HG02571 (cell line): ENCODE data around the gene MYO9B.

ENCODE experiments used
- ATAC-seq: cut with Tn5 transposase; IDR thresholded peaks from one replicate; pipeline ENCODE4 v1.9.1; 2021; ENCODE audit warnings: mild to moderate bottlenecking, moderate library complexity; ENCODE audit not compliant: unreplicated experiment

MYO9B gene, protein sequence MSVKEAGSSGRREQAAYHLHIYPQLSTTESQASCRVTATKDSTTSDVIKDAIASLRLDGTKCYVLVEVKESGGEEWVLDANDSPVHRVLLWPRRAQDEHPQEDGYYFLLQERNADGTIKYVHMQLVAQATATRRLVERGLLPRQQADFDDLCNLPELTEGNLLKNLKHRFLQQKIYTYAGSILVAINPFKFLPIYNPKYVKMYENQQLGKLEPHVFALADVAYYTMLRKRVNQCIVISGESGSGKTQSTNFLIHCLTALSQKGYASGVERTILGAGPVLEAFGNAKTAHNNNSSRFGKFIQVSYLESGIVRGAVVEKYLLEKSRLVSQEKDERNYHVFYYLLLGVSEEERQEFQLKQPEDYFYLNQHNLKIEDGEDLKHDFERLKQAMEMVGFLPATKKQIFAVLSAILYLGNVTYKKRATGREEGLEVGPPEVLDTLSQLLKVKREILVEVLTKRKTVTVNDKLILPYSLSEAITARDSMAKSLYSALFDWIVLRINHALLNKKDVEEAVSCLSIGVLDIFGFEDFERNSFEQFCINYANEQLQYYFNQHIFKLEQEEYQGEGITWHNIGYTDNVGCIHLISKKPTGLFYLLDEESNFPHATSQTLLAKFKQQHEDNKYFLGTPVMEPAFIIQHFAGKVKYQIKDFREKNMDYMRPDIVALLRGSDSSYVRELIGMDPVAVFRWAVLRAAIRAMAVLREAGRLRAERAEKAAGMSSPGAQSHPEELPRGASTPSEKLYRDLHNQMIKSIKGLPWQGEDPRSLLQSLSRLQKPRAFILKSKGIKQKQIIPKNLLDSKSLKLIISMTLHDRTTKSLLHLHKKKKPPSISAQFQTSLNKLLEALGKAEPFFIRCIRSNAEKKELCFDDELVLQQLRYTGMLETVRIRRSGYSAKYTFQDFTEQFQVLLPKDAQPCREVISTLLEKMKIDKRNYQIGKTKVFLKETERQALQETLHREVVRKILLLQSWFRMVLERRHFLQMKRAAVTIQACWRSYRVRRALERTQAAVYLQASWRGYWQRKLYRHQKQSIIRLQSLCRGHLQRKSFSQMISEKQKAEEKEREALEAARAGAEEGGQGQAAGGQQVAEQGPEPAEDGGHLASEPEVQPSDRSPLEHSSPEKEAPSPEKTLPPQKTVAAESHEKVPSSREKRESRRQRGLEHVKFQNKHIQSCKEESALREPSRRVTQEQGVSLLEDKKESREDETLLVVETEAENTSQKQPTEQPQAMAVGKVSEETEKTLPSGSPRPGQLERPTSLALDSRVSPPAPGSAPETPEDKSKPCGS (N-terminal part only)

GRCh38 chr19:17075035-17075863 lies at the start of gene MYO9B, which contains the start of gene HAUS8:
Gene MYO9B, plus strand, starts transcription at chr19:17075777. Its CDS starts 25,941 bp downstream, at chr19:17101718.
Gene HAUS8, minus strand, starts transcription at chr19:17075452. Its CDS starts 30 bp downstream, at chr19:17075422.
- peak; percentile 55 for ATAC-seq

GRCh38 chr19:17025991-17026658 lies 49.5 kb upstream of the MYO9B start:
- no peak for ATAC-seq

DNA sequence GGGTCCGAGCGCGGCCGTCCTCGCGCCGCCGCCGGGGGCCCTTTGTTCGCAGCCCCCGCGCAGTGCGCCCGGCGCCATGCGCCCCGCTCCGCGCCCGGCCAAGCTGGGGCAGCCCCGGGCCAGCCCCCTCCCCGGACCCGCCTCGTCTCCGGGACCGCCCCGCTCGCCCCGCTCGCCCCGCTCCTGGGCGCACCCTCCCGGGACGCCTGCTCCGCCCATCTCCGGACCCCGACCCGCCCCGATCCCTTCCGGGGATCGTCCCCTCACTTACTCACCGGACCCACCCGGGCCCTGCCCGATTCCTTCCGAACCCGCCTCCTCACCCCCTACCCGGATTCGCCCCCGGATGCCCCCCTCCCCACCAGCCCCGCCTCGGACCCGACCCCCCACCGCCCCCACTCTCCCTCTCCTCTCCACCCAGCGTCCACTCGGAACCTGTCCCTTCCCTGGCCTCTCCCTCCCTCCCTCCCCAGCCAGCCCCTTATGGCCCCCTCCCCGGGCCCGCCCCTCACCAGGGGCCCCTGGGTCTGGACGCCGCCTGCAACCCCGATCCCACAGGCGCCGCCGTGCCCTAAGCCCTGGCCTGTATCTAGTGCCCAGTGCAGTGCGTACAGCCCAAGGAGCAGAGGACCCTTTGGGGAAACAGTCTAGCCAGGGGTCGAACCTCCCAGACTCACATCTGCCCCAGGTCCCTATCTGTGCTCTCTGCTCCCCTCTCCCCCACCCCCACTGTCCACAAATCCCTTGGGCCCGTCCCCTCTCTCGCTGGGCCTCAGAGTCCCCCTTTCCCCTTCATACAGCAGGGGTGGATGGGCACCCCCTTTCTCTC lies 48.7 kb upstream of the MYO9B start, which contains the start of gene CPAMD8:
Gene CPAMD8, minus strand, starts transcription at position 105 of the 829 bp plus-strand sequence. CDS start 168 bp downstream, outside the sequence.
- ATAC-seq: no peak

- ATAC-seq: no peak
Observed at GRCh38 chr19:17027535-17027975, 48.0 kb upstream of the MYO9B start.

DNA sequence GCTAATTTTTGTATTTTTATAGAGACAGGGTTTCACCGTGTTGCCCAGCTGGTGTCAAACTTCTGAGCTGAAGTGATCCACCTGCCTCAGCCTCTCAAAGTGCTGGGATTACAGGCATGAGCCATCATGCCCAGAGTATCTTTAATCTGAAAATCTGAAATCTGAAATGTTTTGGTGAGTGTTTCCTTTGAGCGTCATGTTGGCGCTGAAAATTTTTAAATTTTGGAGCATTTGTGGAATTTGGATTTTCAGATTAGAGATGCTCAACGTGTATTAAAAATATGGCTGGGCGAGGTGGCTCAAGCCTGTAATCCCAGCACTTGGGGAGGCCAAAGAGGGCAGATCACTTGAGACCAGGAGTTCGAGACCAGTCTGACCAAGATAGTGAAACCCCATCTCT lies 43.8 kb upstream of the MYO9B start:
- ATAC-seq: no peak

DNA sequence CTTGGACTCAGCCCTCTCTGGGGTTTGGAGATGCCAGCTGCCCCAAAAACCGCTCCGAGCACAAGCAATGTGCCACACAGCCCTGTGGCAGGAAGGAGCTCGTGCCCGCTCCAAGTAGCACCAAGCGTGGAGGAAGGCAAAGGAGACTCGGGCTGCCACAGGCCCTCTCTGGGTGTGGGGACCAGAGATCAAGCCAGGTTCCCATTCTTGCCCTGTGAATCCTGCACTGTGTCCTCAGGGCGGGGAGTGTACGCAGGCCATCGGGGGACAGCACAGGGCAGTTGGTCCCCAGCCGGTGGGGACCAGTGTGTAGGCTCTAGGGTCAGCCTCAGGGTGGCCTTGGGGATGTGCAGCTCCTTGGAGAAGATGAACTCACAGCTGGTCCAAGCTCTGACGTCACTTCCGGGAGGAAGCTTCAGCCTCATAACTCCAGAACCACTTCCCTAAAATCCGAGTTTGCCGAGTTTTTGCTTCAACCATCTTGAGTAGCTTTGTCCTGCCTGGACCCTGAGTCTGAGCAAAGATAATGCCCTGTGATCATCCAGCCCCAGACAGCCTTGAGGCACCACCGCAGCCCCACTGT lies 39.6 kb upstream of the MYO9B start:
- no peak for ATAC-seq

DNA sequence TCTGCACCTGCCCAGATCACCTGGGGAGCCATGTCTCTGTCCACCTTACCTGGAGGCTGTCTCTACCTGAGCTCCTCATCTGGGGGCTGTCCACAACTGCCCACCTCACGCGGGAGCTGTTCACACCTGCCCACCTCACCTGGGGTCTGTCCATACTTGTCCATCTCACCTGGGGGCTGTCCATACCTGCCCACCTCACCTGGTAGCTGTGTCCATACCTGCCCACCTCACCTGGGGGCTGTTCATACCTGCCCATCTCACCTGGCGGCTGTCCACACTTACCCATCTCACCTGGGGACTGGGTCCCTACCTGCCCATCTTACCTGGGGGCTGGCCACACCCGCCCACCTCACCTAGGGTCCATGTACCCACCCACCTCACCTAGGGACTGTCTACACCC lies 38.9 kb upstream of the MYO9B start:
- no peak for ATAC-seq

DNA sequence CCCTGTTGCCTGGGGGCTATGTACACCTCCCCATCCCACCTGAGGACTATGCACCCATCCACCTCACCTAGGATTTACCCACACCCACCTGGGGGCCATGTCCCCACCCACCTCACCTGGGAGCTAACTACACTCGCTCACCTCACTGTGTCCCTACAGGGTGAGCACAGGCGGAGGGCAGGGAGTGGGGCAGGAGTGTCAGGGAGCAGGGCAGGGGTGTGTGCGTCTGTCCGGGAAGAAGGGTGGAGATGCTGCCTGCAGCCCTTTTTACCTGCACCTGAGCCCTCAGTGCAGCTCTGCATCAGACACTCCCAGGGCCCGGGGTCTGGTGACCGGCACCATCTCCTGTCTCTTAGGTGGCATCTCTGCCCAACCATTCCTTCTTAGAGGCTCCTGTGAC lies 38.4 kb upstream of the MYO9B start:
- ATAC-seq: no peak

- ATAC-seq: no peak
Observed at GRCh38 chr19:17037966-17038500, 37.5 kb upstream of the MYO9B start.

DNA sequence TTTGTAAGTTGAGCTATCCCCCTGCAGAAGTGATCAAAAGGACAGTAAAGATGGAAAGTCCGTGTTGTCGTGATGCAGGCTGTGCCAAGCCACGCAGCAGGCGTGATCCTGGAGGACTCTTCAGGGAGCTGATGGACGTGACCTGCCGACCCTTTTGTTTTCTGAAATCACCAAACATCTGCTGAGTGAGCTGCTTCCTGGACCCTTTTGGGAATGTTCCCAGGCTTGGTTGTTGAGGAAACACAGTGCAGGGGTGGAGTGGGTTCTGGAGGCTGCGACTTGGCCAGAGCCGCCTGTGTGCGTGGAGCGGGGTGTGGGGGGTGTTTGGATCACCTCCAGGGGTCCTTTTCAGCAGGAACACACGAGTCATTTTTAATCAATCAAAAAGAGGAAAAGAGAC lies 33.6 kb upstream of the MYO9B start:
- no peak for ATAC-seq

DNA sequence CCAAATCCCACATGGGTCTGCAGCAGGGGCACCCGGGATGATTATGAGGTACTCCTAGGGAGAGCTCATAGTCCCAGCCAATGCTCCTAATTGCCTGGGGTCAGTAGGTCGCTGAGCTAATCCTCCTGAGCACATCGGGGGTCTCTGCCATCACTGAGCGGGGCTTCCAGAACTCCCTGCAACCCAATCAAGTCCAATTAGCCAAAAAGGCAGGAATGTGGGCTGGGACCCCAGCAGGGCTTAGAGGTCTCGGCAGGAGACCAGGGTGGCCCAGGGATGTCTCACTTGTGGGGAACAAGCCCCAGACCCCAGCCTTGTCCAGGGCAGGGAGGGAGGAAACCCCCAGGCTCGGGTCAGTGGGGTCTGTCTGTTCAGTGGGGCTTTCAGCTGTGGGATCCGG lies 31.8 kb upstream of the MYO9B start:
- ATAC-seq: no peak

DNA sequence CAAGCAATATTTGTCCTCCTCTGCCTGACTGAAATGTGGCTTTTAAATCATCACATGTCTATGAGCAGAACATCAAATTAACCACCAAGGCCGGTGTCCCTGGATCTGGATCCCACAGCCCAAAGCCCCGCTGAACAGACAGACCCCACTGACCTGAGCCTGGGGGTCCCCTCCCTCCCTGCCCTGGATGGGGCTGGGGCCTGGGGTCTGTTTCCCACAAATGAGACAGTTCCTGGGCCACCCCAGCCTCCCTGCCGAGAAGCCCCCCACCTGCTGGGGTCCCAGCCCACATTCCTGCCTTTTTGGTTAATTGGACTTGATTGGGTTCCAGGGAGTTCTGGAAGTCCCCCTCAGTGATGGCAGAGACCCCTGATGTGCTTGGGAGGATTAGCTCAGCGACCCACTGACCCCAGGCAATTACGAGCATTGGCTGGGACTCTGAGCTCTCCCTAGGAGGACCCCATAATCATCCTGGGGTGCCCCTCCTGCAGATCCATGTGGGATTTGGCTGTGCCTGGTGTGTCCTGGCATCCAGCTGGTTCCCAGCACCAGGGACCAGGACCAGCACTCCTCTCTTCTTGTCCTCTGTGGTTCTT lies 29.6 kb upstream of the MYO9B start:
- no peak for ATAC-seq

GRCh38 chr19:17048885-17049453 lies 26.6 kb upstream of the MYO9B start:
- ATAC-seq: no peak

DNA sequence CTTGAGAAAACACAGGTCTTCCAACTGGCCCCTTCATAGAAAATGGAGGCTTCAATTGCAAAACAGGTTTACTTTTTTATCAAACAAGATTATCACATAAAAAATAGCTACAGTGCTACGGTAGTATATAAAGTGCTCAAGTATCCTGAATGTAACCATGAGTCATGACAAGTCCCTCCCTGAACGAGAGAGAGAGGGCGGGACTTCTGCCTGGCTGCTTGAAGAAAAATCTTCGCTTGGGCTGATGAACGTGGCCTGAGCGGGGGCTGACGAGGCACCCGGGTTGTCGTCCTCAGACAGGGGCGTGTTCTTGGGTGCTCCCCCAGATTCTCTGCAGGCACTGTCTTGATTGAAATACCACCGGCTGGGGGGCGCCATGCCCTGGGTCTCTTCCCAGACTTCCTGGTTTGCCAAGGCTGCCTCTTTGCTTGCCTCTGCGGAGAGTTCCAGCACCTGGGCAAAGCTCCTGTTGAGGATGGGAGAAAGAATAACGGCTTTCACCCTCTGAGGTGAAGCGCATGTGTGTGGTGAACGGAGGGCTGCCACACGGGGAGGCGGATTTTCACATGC lies 25.8 kb upstream of the MYO9B start:
- ATAC-seq: no peak

- ATAC-seq: no peak
Observed at GRCh38 chr19:17052439-17052838, 23.1 kb upstream of the MYO9B start.

GRCh38 chr19:17054746-17055145 lies 20.8 kb upstream of the MYO9B start:
- no peak for ATAC-seq

DNA sequence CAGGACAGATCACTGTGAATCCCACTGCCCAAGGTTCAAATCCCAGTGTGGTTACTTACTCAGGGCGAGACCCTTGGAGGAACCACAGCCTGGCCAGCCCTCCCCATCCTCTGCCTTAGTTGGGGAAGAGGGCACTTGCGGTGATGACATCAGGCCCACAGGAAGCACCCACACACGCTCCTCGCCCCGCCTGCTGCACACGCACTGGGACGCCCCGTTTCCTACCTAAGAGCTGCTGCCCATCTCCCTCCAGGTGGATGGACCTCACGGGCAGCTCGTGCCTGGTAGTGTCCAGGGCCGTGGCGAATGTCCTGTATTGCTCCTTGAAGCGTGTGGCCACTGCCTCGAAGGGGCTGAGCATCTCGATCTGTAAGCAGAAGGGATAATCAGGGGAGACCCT lies 19.9 kb upstream of the MYO9B start:
- no peak for ATAC-seq
